ENCODE results near the gene NCOA4.
A peak's percentile ranks its signal among the peaks of the same experiment; 100 is the strongest.
"Not testable (repeated sequence)": the region's sequence is repeated elsewhere in the genome, so short reads cannot be mapped to it uniquely, and the experiment has no call there.

The NCOA4 gene

DNA sequence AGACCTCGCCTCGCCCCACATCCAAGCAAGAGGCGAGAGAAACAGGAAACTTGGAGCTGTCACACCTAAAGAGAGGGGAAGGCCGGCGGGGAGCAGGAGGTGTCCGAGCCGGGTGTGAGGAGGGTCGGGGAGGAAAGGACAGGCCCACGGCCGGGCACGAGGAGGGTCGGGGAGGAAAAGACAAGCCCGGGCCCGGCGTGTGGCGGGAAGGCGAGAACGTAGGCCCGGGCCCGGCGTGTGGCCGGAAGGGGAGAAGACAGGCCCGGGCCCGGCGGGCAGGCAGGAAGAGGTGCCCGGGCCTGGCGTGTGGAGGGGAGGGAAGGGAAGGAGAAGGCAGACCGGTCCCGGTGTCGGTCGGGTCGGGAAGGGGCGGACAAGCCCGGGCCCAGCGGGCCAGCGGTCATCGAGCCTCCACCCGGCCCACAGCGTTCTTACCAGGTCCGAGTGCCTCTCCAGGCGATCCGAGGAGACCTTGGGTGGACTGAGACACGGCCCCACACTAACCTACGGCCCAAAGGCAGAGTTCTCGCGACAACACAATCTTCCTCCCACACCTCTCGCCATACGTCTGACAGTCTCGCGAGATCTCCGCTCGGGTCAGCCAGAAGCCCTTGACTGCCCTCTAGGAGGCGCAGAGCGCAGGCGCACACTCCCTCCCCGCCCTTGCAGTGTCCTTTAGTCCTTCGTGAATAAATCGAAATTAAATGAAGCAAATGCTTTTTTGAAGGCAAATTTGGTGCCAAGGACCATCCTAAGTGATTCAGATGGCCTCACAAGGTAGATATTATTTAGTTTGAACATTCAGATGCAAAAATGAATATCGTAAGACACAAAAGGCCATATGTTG, at the start of gene NCOA4:
TSS of gene NCOA4 (minus strand) at position 533 of the 847 bp plus-strand sequence. CDS start 13,943 bp downstream, outside the sequence.
- DNase-seq: peak; percentile 78

DNA sequence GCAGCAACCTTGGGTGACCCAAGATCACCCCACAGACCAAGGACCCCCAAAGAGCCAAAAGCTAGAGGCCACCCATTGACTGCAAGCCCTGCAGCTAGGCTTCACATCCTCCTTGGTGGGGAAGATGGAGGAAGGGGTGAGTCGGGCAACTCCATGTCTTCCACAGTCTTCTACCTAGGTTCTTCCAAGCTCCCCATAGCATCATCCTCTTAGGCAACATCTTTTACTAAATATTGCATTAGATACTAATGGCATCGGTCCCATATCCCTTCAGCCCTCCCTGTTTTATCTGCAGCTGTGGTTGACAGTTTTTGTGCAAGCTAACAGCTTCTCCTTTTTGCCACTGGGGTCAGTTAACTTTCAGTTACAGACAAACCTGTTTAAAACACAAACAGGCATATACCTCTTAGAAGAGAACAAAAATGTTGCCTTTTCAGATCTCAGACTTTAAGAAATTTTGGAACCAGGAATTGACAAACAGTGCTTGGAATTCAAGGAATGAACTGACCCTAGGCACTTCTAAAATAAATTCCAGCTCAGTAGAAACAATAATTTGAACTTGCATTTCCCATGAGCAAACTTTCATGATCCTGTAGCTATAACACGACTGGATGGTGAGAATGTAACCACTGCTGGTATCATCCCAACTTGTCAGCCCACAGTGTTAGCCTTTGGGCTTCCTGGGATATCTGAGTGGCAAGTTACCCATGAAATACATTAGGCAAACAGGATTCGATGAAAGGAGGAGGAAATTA, 49.6 kb upstream of the NCOA4 start:
- no peak for DNase-seq

DNA sequence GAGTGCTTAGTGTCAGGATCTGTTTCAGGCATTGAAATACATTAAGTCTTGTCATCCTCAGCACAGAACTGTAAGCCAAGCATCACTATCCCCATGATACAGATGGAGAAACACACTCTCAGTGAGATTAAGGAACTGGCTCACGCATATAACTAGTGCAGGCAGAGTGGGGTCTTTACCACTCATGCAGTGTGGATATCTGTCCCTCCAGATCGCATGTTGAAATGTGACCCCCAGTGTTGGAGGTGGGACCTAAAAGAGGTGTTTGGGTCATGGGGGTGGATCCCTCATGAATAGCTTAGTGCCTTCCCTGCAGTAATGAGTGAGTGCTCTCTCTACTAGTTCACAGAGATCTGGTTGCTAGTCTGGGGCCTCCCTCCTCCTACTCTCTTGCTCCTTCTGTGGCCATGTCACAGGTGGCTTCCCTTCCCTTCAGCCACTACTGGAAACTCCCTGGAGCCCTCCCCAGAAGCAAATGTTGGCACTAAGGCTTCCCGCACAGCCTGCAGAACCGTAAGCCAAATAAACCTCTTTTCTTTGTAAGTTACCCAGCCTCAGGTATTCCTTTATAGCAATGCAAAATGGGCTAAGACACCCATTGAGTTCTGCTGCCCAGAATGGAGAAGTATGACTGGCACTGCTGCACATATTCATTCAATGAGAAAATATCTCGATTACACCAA, 47.4 kb upstream of the NCOA4 start:
- DNase-seq: no peak

DNA sequence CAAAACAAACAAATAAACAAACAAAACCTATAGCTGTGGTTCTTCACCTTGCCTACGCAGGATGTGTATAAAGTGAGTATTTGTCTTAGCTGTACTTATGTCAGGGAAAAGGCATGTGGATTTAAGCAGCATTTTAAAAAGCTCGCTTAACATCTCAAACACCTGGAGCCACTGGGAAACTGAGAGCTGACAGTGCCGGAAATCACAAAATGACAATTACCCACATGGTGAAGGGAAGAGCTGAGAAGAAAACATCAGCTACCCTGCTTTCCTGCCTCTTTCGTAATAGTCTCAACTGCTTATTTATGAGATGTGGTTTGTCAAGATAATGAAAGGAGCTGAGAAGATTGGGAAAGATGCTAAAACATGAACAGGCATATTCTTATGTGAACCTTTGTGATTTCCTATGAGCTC, 46.7 kb upstream of the NCOA4 start:
- no peak for DNase-seq

DNA sequence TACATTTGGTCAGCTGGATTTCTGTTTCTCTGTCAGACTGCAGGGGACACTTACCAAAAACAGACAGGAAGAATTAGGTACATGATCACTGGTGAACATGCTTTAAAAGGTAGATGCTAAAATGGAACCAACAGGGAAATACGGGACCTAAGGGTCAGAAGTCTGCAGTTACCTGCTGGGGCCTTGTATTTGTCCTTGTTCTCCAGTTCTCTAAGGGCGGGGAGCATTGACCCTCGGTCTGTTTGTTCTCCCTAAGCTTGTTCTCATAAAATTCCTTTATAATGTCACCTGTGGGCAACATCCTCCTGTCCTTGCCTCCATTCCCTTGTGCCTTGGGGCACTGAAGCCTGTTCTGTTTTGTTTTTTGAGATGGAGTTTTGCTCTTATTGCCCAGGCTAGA, 45.4 kb upstream of the NCOA4 start:
- DNase-seq: no peak

DNA sequence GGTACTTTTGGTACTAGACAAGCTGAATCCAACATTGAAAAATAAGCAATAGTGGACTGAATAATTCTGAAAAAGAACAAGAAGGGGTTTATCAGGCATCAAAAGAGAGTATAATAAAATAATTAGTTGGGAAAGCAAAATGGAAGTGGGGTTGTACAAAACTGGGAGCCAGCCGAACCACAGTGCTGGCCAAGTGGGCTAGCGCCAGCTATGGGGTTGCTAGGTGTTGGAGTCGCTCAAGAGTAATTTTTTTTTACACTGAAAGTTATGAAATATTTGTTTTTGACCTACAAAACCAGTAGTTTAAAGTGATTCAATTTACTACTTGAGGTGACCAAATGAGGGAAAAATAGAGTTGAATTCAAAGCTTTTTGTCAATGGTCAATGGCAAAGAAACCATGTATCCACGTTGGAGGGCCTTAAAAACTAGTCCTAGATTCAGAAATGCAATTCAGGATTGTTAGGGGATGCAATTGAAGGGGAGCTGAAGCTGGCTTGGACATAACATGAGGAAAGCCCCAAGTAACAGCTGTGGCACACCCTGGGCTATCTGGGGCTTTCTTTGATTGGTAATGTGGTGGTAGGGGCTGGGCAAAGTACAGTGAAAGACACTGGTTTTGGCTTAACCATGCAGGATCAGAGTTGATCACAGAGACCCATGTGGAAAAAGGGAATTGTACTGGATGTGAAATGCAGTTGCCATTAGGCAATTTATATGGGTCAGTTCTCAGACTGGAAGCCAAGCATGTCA, 43.9 kb upstream of the NCOA4 start:
- no peak for DNase-seq

DNA sequence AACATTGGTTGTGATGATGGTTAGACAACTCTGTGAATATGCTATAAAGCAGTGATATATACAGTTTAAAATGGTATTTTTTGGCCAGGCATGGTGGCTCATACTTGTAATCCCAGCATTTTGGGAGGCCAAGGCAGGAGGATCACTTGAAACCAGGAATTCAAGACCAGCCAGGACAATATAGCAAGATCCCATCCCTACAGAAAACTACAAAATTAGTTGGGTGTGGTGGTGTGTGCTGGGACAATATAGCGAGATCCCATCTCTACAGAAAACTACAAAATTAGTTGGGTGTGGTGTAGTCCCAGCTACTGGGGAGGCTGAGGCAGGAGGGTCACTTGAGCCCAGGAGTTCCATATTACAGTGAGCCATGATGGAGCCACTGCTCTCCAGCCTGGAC, 43.1 kb upstream of the NCOA4 start:
- DNase-seq: no peak

DNA sequence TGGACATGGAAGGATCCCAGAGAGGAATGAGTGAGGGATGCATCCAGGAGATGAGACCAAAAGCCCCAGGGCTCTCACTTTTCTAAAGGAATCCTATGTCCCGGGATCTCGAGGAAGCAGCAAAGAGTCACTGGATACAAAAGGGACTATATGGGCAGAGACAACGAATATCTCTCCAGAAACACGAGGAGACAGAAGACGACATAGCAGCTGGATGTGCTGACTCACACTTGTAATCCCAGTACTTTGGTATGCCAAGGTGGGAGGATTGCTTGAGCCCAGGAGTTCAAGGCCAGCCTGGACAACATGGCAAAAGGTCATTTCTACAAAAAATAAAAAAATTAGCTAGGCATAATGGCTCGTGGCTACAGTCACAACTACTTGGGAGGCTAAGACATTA, 40.3 kb upstream of the NCOA4 start:
- no peak for DNase-seq

DNA sequence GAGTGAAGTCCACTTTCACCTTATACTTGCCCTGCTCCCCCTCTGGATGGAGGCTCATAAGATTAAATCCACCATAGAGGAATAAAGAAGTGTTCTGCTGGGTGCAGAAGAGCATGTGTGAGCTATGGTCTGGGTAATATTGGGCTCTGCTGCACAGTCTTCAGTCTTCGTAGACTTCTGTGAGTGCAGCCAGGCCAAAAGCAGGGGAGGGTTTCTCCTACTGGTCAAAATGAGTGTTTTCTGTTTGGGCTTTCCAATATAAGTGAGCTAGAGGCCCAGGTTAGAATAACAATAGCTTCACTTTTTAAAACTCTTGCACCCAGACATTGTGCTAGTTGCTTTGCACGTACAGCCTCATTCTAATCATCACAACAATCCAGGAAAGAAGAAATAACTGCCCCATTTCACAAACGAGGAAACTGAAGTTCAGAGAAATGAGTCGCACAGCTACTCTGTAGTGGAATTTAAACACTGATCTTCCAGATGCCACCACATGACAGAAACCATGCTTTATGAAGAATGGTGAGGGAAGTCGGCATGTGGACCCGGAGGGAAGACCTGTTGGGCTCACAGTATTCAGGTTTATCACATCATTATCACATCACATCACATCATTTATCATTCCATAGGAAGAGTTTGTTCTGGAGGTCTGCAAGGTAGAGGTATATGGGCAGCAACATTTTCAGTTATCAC, 39.5 kb upstream of the NCOA4 start:
- DNase-seq: no peak

DNA sequence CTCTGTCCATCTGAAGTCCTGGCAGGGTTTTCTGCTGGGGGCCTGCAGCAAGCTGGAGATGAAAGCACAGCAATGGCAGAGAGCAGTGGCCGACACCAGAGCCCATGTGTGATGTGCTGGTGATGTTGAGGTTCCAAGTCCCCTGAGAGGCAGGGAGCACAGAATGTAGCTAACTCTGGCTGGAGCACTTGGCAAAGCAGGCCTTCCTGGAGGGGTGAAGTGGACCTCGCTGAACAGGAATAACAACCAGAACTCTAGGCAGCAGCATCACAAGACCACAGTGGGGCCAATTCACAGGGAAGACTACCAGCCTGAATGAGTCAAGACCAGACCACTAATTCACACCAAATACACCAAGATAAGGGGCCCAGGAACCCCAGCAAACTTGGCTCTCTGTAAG, 38.5 kb upstream of the NCOA4 start:
- no peak for DNase-seq

DNA sequence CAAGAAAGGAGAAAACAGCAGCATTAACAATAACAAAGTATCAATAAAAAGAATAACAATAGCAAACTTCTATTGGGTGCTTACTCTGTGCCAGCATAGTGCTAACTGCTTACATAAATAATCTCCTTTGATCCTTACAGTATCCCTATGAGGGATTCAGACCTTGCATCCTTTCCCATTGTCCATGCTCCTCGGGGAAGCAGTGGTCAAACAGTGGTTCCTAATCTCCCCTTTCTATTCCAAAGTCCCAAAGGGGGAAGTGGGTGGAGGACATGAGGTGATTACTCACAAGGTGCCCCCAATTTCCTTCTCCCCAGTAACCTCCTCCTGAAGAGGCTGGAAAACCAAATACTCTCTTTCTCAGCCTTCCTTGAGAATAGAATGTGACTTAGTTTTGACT, 37.7 kb upstream of the NCOA4 start:
- DNase-seq: no peak

DNA sequence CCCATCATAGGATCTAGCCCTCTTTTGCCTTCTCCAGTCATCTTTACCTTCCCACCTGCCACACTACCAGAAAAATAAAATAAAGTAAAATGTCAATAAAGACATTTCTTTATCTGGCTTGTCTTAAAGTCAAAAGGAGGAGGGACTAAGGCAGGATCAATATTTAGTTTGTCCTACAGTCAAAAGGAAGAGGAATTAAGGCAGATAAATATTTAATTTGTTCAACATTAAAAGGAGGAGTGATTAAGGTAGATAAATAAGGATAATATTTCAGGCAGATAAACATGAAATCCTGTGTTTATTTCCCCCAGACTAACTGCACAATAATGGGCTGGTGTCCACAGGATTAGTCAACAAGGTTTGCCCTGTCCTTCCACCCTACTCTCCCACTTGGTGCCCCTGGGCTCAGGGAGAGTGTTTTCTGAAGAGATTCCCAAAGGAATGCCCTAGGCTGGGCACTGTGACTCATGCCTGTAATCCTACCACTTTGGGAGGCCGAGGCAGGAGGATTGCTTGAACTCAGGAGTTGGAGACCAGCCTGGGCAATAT, 33.9 kb upstream of the NCOA4 start:
- no peak for DNase-seq

DNA sequence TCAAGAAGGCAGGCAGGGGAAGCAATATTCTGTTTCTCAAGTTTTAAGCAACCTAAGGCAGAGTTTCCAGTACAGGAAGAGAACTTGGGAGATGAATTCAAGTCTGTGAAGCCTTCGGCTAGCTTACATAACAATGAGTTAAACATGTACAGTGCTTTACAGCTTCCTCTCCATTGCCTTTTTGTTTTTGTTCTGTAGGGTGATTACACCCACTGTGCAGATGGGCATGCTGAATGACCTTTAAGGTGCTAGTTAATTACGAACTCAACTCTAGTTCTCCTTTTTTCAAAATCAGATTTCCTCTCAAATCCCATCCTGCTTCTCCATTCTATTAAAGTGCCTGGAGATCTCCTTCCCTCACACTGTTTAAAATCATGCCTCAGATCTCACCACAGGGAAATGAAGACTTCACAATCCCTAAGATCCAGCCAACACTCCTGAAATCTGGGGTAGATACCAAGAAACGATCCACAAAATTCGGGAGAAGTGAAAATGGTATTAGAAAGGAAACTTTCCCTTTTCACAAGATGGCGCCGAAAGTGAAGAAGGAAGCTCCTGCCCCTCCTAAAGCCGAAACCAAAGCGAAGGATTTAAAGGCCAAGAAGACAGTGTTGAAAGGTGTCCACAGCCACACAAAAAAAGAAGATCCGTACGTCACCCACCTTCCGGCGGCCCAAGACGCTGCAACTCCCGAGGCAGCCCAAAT, 32.5 kb upstream of the NCOA4 start:
- no peak for DNase-seq

DNA sequence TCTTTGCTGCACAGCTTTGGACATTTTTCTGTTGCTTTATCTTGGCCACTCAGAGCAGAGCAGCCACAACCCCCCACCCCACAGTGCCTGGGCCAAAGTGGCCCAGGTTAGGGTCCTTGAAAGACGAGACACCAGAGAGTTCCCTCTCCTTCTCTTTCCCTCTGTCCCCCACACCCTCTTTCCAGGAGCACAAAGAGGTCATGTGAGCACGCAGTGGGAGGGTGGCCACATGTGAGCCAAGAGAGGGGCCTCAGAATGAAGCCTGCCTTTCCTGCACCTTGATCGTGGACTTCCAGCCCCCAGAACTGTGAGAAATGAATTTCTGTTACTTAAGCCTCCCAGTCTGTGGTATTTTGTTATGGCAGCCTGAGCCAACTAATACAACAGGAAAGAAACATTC, 30.3 kb upstream of the NCOA4 start:
- DNase-seq: no peak

DNA sequence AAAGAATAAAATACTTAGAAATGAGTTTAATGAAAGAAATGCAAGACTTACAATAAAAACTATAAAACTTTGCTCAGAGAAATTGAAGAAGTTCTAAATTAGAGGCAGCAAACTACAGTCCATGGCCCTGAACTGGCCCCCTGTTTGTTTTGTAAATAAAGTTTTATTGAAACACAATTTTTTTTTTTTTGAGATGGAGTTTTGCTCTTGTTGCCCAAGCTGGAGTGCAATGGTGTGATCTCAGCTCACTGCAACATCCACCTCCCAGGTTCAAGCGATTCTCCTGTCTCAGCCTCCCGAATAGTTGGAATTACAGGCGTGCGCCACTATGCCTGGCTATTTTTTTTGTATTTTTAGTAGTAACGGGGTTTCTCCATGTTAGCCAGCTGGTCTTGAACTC, 27.5 kb upstream of the NCOA4 start:
- not testable (repeated sequence) for DNase-seq

DNA sequence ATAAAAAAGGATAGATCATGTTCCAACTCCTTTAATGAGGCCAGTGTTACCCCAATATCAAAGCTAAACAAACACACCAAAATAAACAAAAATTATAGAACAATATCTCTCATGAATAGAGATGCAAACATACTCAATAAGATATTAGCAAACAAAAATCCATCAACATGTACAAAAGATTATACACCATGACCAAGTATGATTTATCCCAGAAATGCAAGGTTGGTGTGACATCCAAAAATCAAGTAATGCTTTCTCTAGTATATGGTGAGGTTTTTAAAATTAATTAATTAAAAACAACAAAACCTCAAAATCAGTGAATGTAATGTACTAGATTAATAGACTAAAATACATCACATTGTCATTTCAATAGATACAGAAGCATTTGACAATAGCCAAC, 26.6 kb upstream of the NCOA4 start:
- DNase-seq: no peak

DNA sequence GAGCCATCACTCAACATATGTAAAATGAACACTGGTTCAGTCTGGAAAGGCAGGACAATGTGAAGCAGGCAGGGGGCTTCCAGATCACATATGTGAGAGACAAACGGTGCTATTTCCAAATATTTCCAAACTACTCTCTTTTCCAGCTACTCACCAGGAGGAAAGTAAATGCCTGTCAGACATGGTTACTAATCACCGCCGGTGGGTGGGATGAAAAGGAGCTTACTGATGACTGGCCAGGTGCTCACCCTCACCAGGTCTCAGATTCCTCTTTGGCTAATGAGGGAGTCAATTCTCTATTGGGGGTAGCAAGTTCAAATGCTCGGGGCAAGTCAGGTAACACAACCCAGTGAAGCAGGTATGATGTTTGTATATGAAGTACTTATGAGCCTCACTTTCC, 25.3 kb upstream of the NCOA4 start:
- no peak for DNase-seq

DNA sequence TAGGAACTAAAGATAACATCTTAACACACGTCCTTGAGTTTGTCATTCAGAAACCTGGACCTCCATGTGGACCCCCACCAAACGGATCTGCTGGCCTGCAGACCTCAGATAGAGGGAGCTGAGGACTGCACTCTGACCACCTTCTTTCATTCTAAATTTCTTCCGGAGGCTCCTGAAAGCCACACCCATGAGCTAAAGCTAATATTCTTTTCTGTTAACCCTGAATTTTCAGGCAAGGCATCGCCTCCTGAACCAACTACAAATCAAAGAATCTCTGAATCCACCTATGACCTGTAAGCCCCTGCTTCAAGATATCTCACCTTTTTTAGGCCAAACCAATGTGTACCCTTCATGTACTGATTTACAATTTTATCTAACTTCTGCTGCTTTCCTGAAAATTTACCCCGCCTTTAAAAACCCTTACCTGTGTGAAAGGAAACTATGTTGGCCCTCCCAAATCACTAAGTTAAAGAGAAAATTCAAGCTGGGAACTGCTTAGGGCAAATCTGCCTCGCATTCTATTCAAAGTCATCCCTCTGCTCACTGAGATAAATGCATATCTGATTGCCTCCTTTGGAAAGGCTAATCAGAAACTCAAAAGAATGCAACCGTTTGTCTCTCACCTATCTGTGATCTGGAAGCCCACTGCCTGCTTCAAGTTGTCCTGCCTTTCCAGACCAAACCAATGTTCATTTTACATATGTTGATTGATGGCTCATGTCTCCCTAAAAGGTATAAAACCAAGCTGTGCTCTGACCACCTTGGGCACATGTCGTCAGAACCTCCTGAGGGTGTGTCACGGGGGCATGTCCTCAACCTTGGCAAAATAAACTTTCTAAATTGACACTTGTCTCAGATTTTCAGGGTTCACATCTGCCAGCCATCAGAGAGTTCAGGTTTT, 23.4 kb upstream of the NCOA4 start:
- no peak for DNase-seq

DNA sequence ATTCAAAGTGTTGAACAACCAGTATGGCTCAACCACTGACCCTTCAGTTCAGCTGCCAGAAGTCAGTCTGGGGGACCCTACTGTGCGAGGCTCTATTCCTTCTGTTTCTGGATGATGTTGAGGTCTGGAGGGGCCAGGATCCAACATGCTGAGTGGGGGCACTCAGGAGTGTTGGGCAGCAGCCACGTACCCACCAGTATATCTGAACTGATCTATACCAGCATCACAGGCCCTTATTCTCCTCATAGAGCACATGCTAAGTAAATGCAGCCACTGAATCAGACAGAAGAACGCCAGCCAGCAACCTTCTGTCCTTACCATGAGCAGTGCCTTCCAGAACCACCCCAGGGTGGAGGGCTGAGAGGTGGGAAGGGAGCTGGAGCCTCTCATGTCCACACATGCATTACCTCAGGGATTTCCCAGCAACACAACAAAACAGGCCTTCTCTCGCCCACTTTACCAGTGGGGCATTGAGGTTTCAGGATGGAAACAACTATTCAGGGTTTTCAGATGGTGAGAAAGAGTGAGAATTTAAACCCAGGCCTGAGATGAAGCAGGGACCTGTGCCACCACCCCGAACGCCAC, 22.5 kb upstream of the NCOA4 start:
- DNase-seq: no peak

Measured in DMS79 treated with DMSO at 0.1 percent for 48 hours (cell line).